H1 (cell line): Measurements from ENCODE around the gene SOX6. TPM values are rescaled to one million over a fixed set of nuclear protein-coding genes. Genes with fewer than 3 reads are reported as not detected.

ENCODE experiments used
- CTCF ChIA-PET: fragments of 300-600 bp; sonication (Branson Sonifier 250); formaldehyde crosslinking; loops from one replicate; lab custom pipeline; 2021; ENCODE audit not compliant: partially characterized antibody; lab: Charles Lee
- POLR2A ChIA-PET: fragments of 300-600 bp; sonication (Branson Sonifier 250); formaldehyde crosslinking; loops from one replicate; lab custom pipeline; 2021; ENCODE audit warnings: inconsistent platforms; ENCODE audit not compliant: partially characterized antibody; lab: Charles Lee
- DNase-seq, 2 experiments: peaks; one replicate each; pipeline versions ENCODE4 v3.0.0 to v3.0.0-alpha.2; 2010 to 2022; ENCODE audit warnings: low spot score in 2 of 2, low read depth in 1 of 2, mixed read lengths in 1 of 2
- FAIRE-seq: peaks from 2 replicates; lab custom pipeline; 2011; peaks lifted over from hg19 to GRCh38; lab: Jason Lieb, UNC
- H2AFZ ChIP-seq: 2 replicates; pipeline ENCODE4 v1.8.1; 2012; ENCODE audit warnings: low read length, inconsistent platforms
- H2AK5ac ChIP-seq: 2 replicates; pipeline ENCODE4 v1.6.1; 2013; ENCODE audit warnings: low read depth, low read length
- H2BK120ac ChIP-seq: replicated peaks from 2 replicates; pipeline ENCODE3; 2013; ENCODE audit warnings: low read depth, low read length, inconsistent platforms
- H2BK12ac ChIP-seq: 2 replicates; pipeline ENCODE4 v1.6.1; 2013; ENCODE audit warnings: low read depth, low read length
- H2BK15ac ChIP-seq: 2 replicates; pipeline ENCODE4 v1.6.1; 2013; ENCODE audit warnings: low read length
- H2BK20ac ChIP-seq: 2 replicates; pipeline ENCODE4 v1.6.1; 2013; ENCODE audit warnings: low read length
- H2BK5ac ChIP-seq: 2 replicates; pipeline ENCODE4 v1.6.1; 2013; ENCODE audit warnings: low read depth, low read length
- H3K14ac ChIP-seq: 2 replicates; pipeline ENCODE4 v1.6.1; 2013; ENCODE audit warnings: inconsistent platforms; ENCODE audit not compliant: insufficient read length
- H3K18ac ChIP-seq: 2 replicates; pipeline ENCODE4 v1.6.1; 2013; ENCODE audit warnings: low read length; ENCODE audit errors: extremely low read depth
- H3K23ac ChIP-seq: 2 replicates; pipeline ENCODE4 v1.6.1; 2013; ENCODE audit warnings: inconsistent platforms; ENCODE audit not compliant: insufficient read length
- H3K23me2 ChIP-seq: 2 replicates; pipeline ENCODE4 v1.6.1; 2013; ENCODE audit warnings: low read depth, low read length
- H3K27ac ChIP-seq: 2 replicates; pipeline ENCODE4 v1.6.1; 2011; ENCODE audit warnings: low read depth, low read length, inconsistent platforms
- H3K27me3 ChIP-seq, 4 experiments: replicated peaks in 1 of 4; 1 replicate in 1 of 4; 2 replicates in 3 of 4; pipeline versions ENCODE4 v1.6.1 to v1.8.1; 2011 to 2013; ENCODE audit warnings: low read length in 3 of 4, mild to moderate bottlenecking in 3 of 4, inconsistent platforms in 2 of 4, mixed read lengths in 2 of 4, moderate library complexity in 1 of 4; ENCODE audit not compliant: control insufficient read depth in 3 of 4, insufficient read depth in 3 of 4; ENCODE audit errors: extremely low read depth in 1 of 4
- H3K36me3 ChIP-seq, 4 experiments: 2 replicates each; pipeline versions ENCODE4 v1.6.1 to v1.8.1; 2011 to 2013; ENCODE audit warnings: mild to moderate bottlenecking in 4 of 4, low read length in 3 of 4, moderate library complexity in 2 of 4, control low read depth in 1 of 4, inconsistent platforms in 1 of 4; ENCODE audit not compliant: insufficient read depth in 4 of 4, control insufficient read depth in 2 of 4
- H3K4ac ChIP-seq: replicated peaks from 2 replicates; pipeline ENCODE3; 2013; ENCODE audit warnings: low read length, low read depth, mixed read lengths, inconsistent platforms; ENCODE audit not compliant: insufficient read length
- H3K4me1 ChIP-seq, 4 experiments: replicated peaks in 1 of 4; 1 replicate in 1 of 4; 2 replicates in 3 of 4; pipeline versions ENCODE4 v1.6.1 to v1.8.1; 2011 to 2013; ENCODE audit warnings: low read length in 3 of 4, inconsistent platforms in 2 of 4, mixed read lengths in 1 of 4; ENCODE audit not compliant: insufficient read depth in 4 of 4, control insufficient read depth in 3 of 4
- H3K4me2 ChIP-seq, 2 experiments: 2 replicates each; pipeline versions ENCODE4 v1.6.1 to v1.8.1; 2011 to 2013; ENCODE audit warnings: low read depth in 2 of 2, low read length in 2 of 2, control low read depth in 1 of 2, inconsistent platforms in 1 of 2, mild to moderate bottlenecking in 1 of 2; ENCODE audit not compliant: insufficient read depth in 1 of 2
- H3K4me3 ChIP-seq, 4 experiments: fragments of 200-600, 300-600 bp in 1 of 4; sonication (generic), shearing (Covaris generic), sonication (Bioruptor Twin) in 1 of 4; 2 replicates each; pipeline versions ENCODE4 v1.5.1 to v1.8.1; 2011 to 2016; ENCODE audit warnings: low read length in 4 of 4, low read depth in 3 of 4, control low read depth in 2 of 4, inconsistent platforms in 2 of 4, mild to moderate bottlenecking in 2 of 4, mixed read lengths in 1 of 4, moderate library complexity in 1 of 4; ENCODE audit not compliant: insufficient read depth in 2 of 4; ENCODE audit errors: extremely low read depth in 1 of 4
- H3K56ac ChIP-seq: replicated peaks from 2 replicates; pipeline ENCODE3; 2013; ENCODE audit warnings: low read depth, mild to moderate bottlenecking, mixed read lengths, low read length, inconsistent platforms; ENCODE audit not compliant: insufficient read length
- H3K79me1 ChIP-seq: 2 replicates; pipeline ENCODE4 v1.6.1; 2013; ENCODE audit warnings: low read depth, low read length, control low read depth
- H3K79me2 ChIP-seq, 2 experiments: 2 replicates each; pipeline versions ENCODE4 v1.6.1 to v1.8.1; 2012 to 2013; ENCODE audit warnings: low read length in 2 of 2, mild to moderate bottlenecking in 2 of 2, inconsistent platforms in 1 of 2; ENCODE audit not compliant: insufficient read depth in 2 of 2, control insufficient read depth in 1 of 2
- H3K9ac ChIP-seq, 4 experiments: replicated peaks in 1 of 4; 1 replicate in 1 of 4; 2 replicates in 3 of 4; pipeline versions ENCODE4 v1.6.1 to v1.8.1; 2011 to 2013; ENCODE audit warnings: low read depth in 3 of 4, low read length in 3 of 4, control low read depth in 2 of 4, mild to moderate bottlenecking in 2 of 4, moderate library complexity in 2 of 4, inconsistent platforms in 1 of 4; ENCODE audit errors: extremely low read depth in 1 of 4
- H3K9me3 ChIP-seq, 2 experiments: 2 replicates each; pipeline versions ENCODE4 v1.6.1 to v1.8.1; 2012 to 2013; ENCODE audit warnings: mild to moderate bottlenecking in 2 of 2, moderate library complexity in 2 of 2, control low read depth in 1 of 2, inconsistent platforms in 1 of 2, low read depth in 1 of 2, low read length in 1 of 2, mixed read lengths in 1 of 2; ENCODE audit not compliant: insufficient read depth in 2 of 2
- H4K20me1 ChIP-seq, 2 experiments: replicated peaks in 1 of 2; 2 replicates each; pipeline versions ENCODE3 to v1.8.1; 2011 to 2013; ENCODE audit warnings: inconsistent platforms in 2 of 2, low read length in 2 of 2, mild to moderate bottlenecking in 1 of 2; ENCODE audit not compliant: insufficient read depth in 2 of 2, control insufficient read depth in 1 of 2
- H4K5ac ChIP-seq: 2 replicates; pipeline ENCODE4 v1.6.1; 2013; ENCODE audit warnings: low read length, low read depth, mixed read lengths, inconsistent platforms; ENCODE audit not compliant: insufficient read length
- H4K8ac ChIP-seq: 2 replicates; pipeline ENCODE4 v1.8.0; 2013; ENCODE audit warnings: mild to moderate bottlenecking, moderate library complexity, low read length, inconsistent platforms; ENCODE audit not compliant: insufficient read depth; ENCODE audit errors: extremely low read depth
- H4K91ac ChIP-seq: replicated peaks from 2 replicates; pipeline ENCODE3; 2013; ENCODE audit warnings: low read length, mixed read lengths, inconsistent platforms; ENCODE audit not compliant: insufficient read length
- CHD2 ChIP-seq: IDR thresholded peaks from 2 replicates; pipeline ENCODE4 v1.6.1; 2012; ENCODE audit warnings: low read length, improper control_type of control experiment
- KDM5A ChIP-seq: fragments of 200-600 bp; IDR thresholded peaks from 2 replicates; pipeline ENCODE4 v1.7.1; 2012; ENCODE audit warnings: mild to moderate bottlenecking, low read length, inconsistent platforms, mixed read lengths
- WGBS, 2 experiments: shearing (Covaris generic) in 1 of 2; methylation state at CpG; one replicate each; pipeline versions ENCODE4 v1.1.6 to v1.1.7; 2013 to 2015; ENCODE audit warnings: low lambda C conversion rate in 2 of 2, mixed read lengths in 2 of 2, inconsistent platforms in 1 of 2, low coverage in 1 of 2, missing lambda C conversion rate in 1 of 2; ENCODE audit not compliant: insufficient replicate concordance in 2 of 2, insufficient coverage in 1 of 2, insufficient read length in 1 of 2; ENCODE audit errors: extremely low coverage in 1 of 2, missing lambda C conversion rate in 1 of 2; 5-methylcytosine and 5-hydroxymethylcytosine counted together
- polyA plus RNA-seq, 7 experiments: library from polyadenylated mRNA; depleted of rRNA in 3 of 7; stranded (reverse) in 5 of 7; unstranded in 2 of 7; fragments of >200 nt in 5 of 7; fragments of 200-250 nt in 2 of 7; gene quantifications; 1 replicate in 5 of 7; 2 replicates in 1 of 7; 4 replicates in 1 of 7; pipeline versions ENCODE4 v1.2.1 to v1.2.3, GENCODE V29; 2011 to 2013; ENCODE audit warnings: missing spikeins in 2 of 7, mixed read lengths in 2 of 7
- total RNA-seq: library from RNA; stranded (reverse); fragmentation: NEBNext Ultra II Directional; extraction: Animal tissue kit (Norgen Biotek cat#: 25700); gene quantifications from 2 replicates; pipeline ENCODE4 v1.2.1, GENCODE V29; 2021

Gene SOX6
- total and polyA plus RNA-seq, 2 of the 8 experiments (the other 6 are each of a cell fraction or from before 2014, with no cell fraction given), result 0.09 TPM; not detected in 1

GRCh38 chr11:16261836-16262644, 94.3 kb downstream of the SOX6 start:
- no peak for FAIRE-seq
- H3K27me3 ChIP-seq, result no peaks in the 10 kb centered on the region
- POLR2A ChIA-PET, result no interaction called here

More at GRCh38 chr11:16261836-16262644, 94.3 kb downstream of the SOX6 start:
- Histone ChIP-seq H3K4ac (no peak overlapping the region), H2BK120ac (no peak overlapping the region), H3K36me3 (no peaks in the 10 kb centered on the region), H2BK12ac (no peak overlapping the region), H2BK20ac (no peak overlapping the region), H4K91ac (no peak overlapping the region), H3K23ac (no peak overlapping the region), H2BK15ac (no peak overlapping the region), H4K20me1 (no peaks in the 10 kb centered on the region), H3K56ac (no peak overlapping the region), H3K4me2 (no peak overlapping the region), H3K14ac (no peak overlapping the region), H3K79me1 (no peaks in the 10 kb centered on the region), H4K8ac (no peak overlapping the region), H2AK5ac (no peak overlapping the region), H3K9me3 (no peaks in the 10 kb centered on the region), H3K4me1 (no peaks in the 10 kb centered on the region), H3K79me2 (no peaks in the 10 kb centered on the region), H3K9ac (no peak overlapping the region), H2AFZ (no peak overlapping the region), H3K23me2 (no peaks in the 10 kb centered on the region), H3K18ac (no peak overlapping the region), H3K27ac (no peak overlapping the region), H2BK5ac (no peak overlapping the region), H3K4me3 (no peak overlapping the region), H4K5ac (no peak overlapping the region)
- DNase-seq, result no peak
- CTCF ChIA-PET, result interaction anchor here (1.2 to 1.5 kb wide), 2 partner anchors 10 to 11 kb away, joined by 4 to 5 read pairs; no protein-coding TSS in a partner anchor
- TF ChIP-seq CHD2 (no peak), KDM5A (no peak)
- 93% methylated on average over 3 of the region's 3 CpGs; no CpG with 5 or more reads in 1 of the 2 experiments for WGBS, 2 experiments
